HG02852 (cell line): ENCODE measurements around the gene PNPLA1.

Experiments
- ATAC-seq: cut with Tn5 transposase; IDR thresholded peaks from one replicate; pipeline ENCODE4 v1.9.1; 2021; ENCODE audit warnings: mild to moderate bottlenecking, moderate library complexity; ENCODE audit not compliant: unreplicated experiment

The PNPLA1 gene, protein sequence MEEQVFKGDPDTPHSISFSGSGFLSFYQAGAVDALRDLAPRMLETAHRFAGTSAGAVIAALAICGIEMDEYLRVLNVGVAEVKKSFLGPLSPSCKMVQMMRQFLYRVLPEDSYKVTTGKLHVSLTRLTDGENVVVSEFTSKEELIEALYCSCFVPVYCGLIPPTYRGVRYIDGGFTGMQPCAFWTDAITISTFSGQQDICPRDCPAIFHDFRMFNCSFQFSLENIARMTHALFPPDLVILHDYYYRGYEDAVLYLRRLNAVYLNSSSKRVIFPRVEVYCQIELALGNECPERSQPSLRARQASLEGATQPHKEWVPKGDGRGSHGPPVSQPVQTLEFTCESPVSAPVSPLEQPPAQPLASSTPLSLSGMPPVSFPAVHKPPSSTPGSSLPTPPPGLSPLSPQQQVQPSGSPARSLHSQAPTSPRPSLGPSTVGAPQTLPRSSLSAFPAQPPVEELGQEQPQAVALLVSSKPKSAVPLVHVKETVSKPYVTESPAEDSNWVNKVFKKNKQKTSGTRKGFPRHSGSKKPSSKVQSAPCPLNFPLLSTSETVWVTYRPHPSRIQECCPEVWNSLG

DNA sequence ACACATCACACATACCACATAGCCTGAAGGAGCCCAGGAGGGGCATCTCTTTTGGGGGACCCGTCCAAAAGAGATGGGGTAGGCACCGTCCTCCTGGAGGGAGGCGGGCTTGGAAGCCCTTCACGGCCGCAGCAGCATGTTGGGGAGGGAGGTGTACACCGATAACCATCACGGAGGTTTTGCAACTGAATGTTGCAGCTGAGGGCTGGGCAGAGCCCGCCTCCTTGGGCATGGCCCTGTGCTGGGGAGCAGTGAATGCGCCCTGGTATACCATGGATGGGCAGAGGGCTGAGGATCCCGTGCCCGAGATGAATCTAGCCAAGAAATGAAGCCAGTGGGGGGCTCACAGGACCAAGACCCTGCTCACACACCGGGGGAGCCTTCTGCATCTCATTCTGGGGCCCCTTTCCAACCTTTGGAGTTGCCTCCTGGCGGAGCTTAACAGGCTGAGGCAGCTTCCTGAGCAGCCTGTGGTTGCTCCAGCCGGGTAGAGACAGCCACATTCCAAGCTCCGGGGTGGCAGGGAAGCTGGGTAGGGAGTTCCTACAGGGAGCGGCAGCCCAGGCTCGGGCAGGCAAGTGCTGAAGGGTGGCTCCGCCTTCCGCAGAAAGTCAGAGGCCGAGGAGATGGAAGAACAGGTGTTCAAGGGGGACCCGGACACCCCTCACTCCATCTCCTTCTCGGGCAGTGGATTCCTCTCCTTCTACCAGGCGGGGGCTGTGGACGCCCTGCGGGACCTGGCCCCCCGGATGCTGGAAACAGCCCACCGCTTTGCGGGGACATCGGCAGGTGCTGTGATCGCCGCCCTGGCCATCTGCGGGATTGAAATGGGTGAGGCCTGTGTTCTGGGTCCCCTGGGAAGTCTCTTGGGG lies at the start of gene PNPLA1:
Gene PNPLA1 (plus strand): TSS at position 227 of the 872 bp plus-strand sequence. CDS start 400 bp downstream, at position 627.
- ATAC-seq = no peak

DNA sequence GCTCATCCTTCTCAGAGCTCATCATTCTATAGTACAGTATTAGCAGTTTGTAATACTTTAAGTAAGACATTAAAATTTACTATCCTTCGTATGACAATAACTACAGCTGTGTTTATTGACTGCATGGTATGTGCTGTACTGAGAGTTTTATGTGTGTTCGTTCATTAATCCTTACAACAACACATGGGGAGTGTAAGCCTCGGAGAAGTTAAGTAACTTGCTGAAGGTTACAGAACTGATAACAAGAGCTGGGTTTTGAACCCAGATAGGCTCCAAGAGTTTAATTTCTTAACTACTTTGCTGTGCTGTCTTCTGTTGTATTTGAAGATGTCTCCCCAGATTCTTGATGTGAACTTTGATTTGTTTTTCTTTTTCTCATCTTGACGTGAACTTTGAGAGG lies 49.6 kb upstream of the PNPLA1 start:
- no peak for ATAC-seq

DNA sequence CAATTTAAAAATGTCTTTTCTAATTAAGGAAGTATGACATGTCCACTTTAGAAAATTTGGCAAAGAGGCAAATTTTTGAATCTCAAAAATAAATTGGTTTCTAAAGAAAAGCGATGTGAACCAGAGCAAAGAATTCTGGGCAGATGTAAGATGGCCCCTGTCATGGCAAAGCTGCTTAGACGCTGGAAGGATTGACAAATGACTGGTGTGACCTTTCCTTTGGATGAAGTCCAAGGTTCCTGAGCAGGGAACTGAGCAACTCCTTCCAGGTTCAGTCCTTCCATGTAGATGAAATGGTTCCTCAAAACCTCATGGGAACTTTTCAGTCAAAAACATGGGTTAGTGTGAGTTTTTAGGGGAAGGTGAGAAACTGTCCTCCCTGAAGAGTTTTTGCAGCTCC lies 48.2 kb upstream of the PNPLA1 start:
- ATAC-seq = no peak

DNA sequence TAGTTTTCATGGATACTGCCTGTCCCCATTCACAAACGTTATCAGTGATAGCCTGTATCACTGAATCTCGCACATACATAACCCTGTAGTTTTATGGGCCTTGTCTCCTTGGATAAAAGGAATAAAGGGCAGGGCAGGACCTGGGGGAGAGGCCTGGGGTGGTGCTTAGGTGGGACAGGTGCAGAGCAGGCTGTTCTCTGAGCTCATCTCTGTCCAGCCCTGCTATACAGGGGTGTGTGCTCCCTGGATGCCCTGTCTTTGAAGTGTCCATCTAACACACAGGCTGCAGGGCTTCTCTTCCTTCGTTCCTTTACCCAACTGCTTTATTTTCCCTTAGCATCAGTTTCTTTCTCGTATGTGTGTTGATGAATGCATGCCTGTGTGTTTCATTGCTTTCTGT lies 46.9 kb upstream of the PNPLA1 start:
- ATAC-seq = no peak

DNA sequence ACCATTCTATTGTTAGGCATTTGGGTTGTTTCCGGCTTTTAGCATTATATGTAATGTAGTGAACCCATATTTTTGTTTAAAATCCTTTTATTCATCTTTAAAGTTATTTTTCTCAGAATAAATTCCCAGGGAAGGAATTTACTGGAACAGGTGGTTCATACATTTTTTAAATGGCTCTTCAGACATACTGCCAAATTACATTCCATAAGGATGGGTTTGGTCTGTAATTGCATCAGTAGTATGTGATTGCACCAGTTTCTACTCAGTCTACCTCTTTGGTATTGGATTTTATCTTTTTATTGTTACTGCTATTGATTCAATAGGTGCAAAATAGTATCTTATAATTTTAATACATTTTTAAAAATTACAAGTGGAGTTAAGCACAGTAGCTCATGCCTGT lies 46.2 kb upstream of the PNPLA1 start:
- ATAC-seq = no peak

DNA sequence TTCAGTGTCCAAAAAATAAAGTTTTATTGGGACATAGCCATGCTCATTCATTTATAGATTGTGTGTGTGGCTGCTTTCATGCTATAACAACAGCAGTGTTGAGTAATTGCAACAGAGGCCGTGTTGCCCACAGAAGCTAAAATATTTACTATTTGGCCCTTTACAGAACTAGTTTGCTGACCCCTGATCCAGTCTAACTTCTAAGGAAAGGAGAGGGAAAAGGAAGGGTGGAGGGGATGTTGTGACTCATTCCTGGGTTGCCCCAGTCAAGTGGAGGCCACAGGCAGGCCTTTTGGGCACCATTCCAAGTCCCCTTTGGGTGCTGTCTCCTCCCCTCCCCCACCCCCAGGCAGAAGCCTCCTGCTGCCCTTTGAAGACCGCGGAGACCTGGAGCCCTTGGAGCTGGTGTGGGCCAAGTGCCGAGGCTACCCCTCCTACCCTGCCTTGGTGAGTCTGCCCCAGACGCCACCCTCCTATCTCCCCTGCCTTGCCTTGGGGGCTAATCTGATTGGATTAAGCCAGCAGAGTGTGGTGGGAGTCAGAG lies 44.9 kb upstream of the PNPLA1 start:
- ATAC-seq = no peak

DNA sequence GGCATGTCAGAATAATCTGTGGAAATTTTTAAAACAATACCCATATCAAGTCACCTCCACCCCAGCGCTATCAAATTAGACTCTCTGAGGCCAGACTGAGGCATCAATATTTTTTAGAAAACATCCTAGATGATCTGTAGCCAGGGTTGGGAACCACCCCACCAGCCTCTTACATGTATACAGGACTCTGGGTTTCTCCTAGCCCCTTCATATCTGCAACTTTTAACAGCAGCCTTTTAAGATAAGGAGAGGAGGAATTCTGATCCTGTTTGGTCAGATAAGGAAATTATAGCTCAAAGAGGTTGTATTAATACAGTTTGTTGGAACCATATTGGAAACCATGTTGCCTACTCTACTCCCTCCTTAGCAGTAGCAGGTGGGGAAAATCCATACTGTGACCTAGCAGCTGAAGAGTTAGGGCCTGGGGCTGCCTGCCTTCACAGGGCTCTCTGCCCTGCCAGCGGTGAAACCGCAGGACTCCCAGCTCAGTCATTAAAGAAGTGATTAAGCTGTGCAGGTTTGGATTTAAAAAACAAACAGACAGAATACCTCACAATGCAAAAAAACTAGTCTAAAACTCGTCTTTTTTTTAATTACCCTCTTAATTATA lies 43.3 kb upstream of the PNPLA1 start:
- no peak for ATAC-seq

DNA sequence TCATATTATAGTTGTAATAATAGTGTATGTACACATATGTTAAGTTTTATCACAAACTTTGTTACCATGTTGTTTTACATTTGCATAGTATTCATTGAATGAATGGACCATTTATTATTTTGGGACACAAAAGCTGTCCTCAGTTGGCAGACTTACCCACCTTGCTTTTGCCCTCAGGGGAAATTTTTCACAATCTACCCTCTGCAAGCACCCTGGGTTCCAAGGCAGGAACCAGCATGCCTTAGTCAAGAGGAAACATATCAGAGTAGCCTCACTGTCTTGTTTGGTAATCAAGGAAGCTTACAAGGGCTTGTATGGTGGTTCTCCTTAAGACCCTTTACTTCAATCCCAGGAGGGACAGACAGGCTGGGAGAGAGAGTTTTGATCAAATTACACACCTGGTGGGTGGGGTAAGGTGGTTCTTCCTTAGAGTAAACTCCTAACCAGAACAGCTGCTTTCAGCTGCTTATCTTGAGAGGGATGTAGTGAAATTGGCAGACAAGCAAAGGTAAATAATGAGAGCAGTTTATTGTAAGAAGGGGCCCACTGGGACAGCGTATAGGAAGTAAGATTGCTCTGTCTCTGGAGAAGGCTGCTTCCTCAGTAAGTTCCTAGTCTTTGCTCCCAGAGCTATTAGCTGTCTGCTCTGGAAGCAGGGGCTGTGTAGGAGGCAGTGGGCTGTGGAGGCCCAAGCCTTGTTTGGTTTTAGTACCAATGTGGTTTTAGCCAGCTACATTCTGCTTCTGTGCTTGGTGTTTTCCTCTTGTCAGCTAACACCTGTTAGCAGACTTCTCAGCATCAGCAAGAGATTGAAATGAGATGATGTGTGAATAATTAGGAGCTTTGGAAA lies 42.3 kb upstream of the PNPLA1 start:
- no peak for ATAC-seq

DNA sequence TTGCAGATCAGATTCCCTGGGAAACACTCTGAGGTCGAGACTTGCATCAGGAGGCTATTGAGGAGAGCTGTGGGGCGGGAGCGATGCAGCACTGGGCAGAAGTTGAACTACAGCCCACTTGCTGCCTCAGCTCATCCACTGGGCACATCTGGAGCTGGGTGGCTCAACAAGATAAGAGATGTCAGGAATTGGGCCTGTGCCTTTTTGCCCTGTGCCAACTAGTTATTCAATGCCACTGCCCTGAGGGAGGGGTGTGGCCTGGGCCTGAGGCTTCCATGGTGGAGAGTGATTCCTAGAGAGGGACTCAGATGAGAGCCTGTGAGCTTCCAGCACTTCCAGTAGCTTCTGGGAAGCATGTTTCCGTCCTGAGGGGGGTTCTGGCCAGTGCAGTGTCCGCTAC lies 40.6 kb upstream of the PNPLA1 start:
- ATAC-seq = no peak

DNA sequence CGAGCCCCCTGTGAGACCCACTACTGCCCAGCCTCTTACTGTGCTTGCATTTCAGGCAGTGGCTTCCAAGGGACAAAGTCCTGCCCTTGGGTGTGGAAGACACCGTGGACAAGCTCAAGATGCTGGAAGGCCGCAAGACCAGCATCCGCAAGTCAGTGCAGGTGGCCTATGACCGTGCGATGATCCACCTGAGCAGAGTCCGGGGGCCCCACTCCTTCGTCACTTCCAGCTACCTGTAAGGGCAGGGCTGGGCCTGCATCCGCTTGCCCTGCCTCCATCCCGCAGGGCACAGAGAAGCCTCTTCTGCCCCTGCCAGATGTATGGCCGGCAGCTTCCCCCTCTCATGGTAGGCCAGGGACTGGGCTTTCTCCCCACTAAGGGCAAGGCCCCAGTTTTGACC lies 39.5 kb upstream of the PNPLA1 start:
- ATAC-seq = no peak

DNA sequence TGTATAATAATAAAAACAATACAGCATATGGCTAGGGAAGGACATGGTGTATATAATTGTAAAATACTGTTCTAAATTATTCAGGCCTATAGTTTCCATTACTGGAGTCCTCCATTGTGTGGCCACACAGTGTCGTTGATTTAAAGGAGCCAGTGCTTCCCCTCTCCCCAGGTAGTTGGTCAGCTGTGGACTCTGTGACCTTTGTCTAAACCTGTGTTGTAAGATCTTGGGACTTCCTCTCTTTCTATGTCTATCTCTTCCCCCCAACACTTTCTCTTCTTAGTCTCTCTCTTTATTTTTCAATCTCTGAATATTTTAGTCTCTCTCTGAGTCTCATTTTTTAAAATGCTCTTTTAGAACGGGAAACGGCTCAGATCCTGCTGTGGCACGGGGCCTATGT lies 37.7 kb upstream of the PNPLA1 start:
- ATAC-seq = no peak

DNA sequence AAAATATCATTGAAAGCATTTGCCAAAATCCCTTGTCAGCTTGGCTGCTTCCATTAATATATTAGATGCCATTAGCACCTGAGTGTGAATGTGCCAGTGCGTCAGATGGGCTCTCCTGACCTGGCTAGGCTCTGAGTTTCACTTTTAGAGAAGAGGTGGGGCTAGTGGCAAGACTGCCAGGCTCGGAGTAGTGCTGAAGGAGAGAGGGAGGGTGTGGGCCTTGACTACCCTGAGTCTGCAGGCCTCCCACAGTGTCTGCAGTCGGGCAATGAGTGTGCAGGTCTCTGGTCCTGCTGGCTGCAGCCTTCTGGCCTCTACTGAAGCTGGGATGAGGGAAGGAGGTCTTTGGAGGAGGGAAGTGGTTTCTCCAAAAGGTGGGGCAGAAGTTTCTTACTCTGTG lies 34.6 kb upstream of the PNPLA1 start:
- no peak for ATAC-seq

DNA sequence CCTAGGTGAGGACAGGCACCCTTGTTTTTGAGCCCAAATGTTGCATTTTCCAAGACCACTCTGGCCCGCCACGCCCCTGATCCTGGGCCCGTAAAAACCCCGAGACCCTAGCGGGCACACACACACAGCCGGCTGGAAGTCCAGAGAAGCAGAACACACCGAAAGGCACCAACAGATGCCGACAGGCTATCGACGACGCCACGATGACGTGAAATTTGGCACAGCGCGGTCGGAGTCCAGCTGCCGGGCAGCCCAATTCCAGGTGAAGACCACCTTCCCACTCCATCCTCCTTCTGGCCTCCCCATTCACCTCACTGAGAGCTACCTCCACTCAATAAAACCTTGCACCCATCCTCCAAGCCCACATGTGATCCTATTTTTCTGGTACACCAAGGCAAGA lies 34.0 kb upstream of the PNPLA1 start:
- no peak for ATAC-seq

DNA sequence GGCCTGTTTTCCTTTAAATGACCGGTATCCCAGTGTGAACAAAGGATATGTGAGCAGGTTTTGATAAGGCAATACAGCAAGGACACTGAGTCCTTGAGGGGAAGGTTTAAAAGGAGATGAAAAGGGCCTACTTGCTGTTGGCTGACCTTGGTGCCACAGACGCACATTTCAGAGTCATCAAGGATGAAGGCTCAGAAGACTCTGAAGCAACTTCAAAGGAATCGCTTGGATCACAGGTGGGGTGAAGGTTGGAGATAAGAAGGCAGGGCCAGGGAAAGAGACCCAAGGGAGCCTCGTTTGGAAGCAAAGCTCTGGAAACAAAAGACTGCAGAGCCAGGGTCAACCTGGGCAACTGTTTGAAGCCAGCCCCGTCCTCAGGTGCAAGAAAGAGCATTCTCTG lies 30.1 kb upstream of the PNPLA1 start:
- no peak for ATAC-seq

DNA sequence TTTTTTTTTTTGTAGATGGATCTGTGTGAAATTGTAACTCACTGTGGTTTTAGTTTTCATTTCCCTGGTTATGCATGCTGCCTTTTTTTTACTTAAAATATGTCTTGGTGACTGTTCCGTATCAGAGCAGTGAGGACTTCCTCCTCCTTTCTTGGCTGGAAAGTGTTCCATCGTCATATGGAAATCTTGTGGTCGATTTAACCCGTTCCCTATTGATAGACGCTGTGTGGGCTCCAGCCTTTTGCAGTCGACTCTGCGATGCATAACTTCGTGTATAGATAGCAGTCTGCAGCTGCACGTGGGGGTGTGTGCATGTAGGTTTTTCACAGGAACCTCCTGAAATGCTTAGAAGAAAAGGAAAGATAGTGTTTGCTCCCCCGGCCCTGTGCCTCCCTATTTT lies 28.1 kb upstream of the PNPLA1 start:
- peak; percentile 94 for ATAC-seq

DNA sequence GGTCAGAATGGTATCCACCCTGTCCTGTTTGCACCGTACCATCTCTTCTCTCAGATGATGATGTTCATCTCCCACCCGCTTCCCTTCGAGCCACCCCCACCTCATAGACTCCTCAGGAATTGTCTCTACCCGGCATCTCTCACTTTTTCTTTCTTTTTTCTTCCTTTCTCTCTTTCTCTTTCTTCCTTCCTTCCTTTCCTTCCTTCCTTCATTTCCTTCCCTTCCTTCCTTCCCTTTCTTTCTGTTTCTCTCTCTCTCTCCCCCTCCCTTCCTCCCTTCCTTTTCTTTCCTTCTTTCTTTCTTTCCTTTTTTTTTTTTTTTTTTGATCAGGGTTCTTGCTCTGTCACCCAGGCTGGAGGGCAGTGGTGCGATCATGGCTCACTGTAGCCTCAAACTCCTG lies 27.7 kb upstream of the PNPLA1 start:
- no peak for ATAC-seq

DNA sequence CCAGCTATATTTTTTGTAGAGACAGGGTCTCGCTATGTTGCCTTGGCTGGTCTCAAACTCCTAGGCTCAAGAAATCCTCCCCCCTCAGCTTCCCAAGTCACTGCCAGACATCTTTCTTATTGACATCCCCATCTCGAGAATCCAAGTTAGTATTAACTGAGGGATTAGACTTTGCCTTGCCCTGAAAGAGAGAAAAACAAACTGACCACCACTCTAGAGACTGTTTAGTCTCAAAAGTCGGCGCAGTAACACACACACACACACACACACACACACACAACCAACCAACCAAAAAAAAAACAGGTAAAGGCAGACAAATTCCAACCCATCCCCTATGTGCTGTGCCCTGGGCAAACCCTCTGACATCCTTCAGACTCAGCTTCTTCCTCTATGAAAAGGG lies 27.2 kb upstream of the PNPLA1 start:
- ATAC-seq = no peak

DNA sequence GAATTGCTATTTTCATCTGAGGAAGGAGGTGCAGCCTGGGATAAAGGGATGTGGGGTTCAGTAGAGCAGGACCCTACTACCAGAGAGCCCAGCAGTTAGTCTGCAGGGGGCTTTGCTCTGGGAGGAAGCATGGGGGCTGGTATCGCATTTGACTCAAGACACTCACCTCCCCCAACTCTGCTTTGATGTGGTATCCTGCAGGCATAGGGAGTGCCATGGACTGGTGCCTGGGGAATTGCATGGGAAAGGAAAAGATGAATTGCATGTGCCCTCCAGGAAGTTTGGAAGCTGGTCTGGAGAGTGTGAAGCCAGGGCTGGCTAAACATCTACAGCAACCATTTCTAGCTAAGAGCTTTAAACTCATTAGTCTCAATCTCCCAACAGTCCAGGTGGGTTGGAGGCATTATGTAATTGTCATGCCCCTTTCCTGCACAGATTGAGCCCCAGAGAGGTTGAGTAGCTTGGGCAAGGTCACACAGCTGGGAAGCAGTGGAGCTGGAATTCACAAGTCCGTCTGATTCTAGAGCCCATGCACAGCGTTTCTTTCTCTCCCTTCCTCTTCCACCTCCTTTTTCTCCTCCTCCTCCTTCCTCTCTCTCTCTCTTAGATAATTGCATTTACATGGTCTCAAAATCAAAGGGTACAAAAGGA lies 26.2 kb upstream of the PNPLA1 start:
- no peak for ATAC-seq

DNA sequence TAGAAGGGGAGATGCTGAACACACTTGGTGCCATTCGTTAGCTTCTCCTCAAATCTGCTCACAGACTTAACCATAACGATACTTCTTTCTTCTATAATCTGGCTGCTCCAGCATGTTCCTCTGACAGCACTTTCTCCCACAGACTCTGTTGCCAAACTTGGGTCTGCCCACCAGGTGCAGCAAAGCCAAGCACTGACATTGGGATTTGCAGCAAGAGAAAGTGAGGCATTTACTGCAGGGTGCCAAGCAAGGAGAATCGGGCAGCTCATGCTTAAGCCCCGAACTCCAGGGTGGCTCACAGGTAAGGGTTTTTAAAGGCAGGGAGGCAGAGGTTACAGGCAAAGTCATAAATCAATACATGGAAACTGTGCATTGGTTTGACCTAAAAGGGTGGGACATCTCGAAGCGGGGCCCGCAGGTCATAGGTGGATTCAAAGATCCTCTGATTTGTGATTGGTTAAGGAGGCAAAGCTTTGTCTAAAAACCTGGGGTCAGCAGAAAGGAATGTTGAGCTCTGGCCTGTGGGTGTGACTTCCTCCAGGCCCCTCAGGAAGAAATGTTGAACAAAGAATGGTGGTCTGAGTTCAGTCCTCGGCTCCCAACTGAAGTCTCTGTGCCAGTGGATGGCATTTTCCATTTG lies 25.1 kb upstream of the PNPLA1 start:
- ATAC-seq = no peak
